ENCODE data around the gene UTS2R.
A peak's percentile ranks its signal among the peaks of the same experiment; 100 is the strongest.
"Not testable (repeated sequence)": the region's sequence is repeated elsewhere in the genome, so short reads cannot be mapped to it uniquely, and the experiment has no call there.

UTS2R gene

GRCh38 chr17:82411396-82412053, 40.0 kb downstream of the UTS2R start:
- no peak for DNase-seq

- DNase-seq, result not testable (repeated sequence)
Observed at GRCh38 chr17:82412081-82412480, 40.5 kb downstream of the UTS2R start.

GRCh38 chr17:82412535-82413520, 41.3 kb downstream of the UTS2R start:
- DNase-seq, result no peak

GRCh38 chr17:82414548-82415281, 43.1 kb downstream of the UTS2R start:
- DNase-seq, result peak; percentile 43 to 63 (median 48)

- no peak for DNase-seq
Observed at GRCh38 chr17:82415336-82415735, 43.8 kb downstream of the UTS2R start.

- no peak for DNase-seq
Observed at GRCh38 chr17:82415786-82416185, 44.2 kb downstream of the UTS2R start.

GRCh38 chr17:82416264-82416663, 44.7 kb downstream of the UTS2R start:
- no peak for DNase-seq

- DNase-seq, result no peak
Observed at GRCh38 chr17:82416771-82417170, 45.2 kb downstream of the UTS2R start.

- DNase-seq, result peak; percentile 71 to 80 (median 76)
Observed at GRCh38 chr17:82418001-82418986, 46.7 kb downstream of the UTS2R start, which contains the start of the genes HEXD and OGFOD3. Gene HEXD (plus strand): TSS chr17:82418347. CDS start chr17:82419800, 1,453 bp downstream. Gene OGFOD3 (minus strand): TSS chr17:82418586. CDS start chr17:82418485, 101 bp downstream.

GRCh38 chr17:82419540-82419939, 48.0 kb downstream of the UTS2R start:
- no peak for DNase-seq

- DNase-seq, result peak in 1 of 4 experiments; percentile 19
Observed at GRCh38 chr17:82424001-82424862, 52.7 kb downstream of the UTS2R start.

- no peak for DNase-seq
Observed at GRCh38 chr17:82424863-82425159, 53.2 kb downstream of the UTS2R start.

Measured in activated CD4-positive, CD25-positive, alpha-beta regulatory T cell (primary cell).